Measurements from ENCODE around the gene PDE6D. TPM values are rescaled to one million over a fixed set of nuclear protein-coding genes. Genes with fewer than 3 reads are reported as not detected.
"Not testable (repeated sequence)": the region's sequence is repeated elsewhere in the genome, so short reads cannot be mapped to it uniquely, and the experiment has no call there.

PDE6D gene
- total RNA-seq, 1 donor from 2014 or later = 38.8 TPM

GRCh38 chr2:231764760-231765159 is 16.3 kb downstream of the PDE6D start:
- no peaks in the 10 kb centered on the region for H3K36me3 Mint-ChIP-seq (ENCODE audit: low read depth)

GRCh38 chr2:231764124-231764523 is 17.0 kb downstream of the PDE6D start:
- no peak for DNase-seq (ENCODE audit: low read depth, low spot score)
- Mint-ChIP-seq H3K9me3 (no peaks in the 10 kb centered on the region), H3K27me3 (ENCODE audit: low read depth) (no peaks in the 10 kb centered on the region), H3K4me3 (no peak overlapping the region), H3K27ac (ENCODE audit: unreplicated experiment) (no peak overlapping the region), H3K4me1 (peaks cover 31% of the 10 kb centered on the region), H3K36me3 (ENCODE audit: low read depth) (no peaks in the 10 kb centered on the region)
- no peak for TF ChIP-seq CTCF (conservative IDR thresholded peaks at IDR 0.05)

More at GRCh38 chr2:231764760-231765159, 16.3 kb downstream of the PDE6D start:
- Mint-ChIP-seq H3K4me3 (no peak overlapping the region), H3K27me3 (ENCODE audit: low read depth) (no peaks in the 10 kb centered on the region), H3K4me1 (peaks cover 31% of the 10 kb centered on the region), H3K9me3 (no peaks in the 10 kb centered on the region), H3K27ac (ENCODE audit: unreplicated experiment) (no peak overlapping the region)
- no peak for TF ChIP-seq CTCF (conservative IDR thresholded peaks at IDR 0.05)
- no peak for DNase-seq (ENCODE audit: low read depth, low spot score)

DNA sequence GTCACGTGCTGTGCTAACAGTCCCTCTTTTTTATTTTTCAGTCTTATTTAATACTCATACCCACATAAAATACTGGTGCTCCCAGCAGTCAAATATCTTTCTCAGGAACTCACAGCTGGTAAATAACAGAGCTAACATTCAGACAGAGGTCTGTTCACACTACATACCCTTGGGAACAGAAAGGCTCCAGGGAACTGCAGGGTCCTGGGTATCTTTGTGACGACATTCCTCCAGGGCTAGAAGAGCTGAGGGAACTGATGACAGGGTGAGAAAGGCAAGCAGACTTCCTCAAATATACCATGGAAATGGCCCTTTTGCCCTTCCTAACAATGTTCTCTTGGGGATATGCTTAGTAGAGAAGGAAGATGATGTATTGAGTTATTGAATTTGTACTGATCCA is 19.3 kb downstream of the PDE6D start:
- DNase-seq (ENCODE audit: low read depth, low spot score) = no peak
- Mint-ChIP-seq H3K27me3 (ENCODE audit: low read depth) (no peaks in the 10 kb centered on the region), H3K4me3 (no peak overlapping the region), H3K36me3 (ENCODE audit: low read depth) (no peaks in the 10 kb centered on the region), H3K27ac (ENCODE audit: unreplicated experiment) (no peak overlapping the region), H3K4me1 (peaks cover 31% of the 10 kb centered on the region), H3K9me3 (no peaks in the 10 kb centered on the region)
- no peak for TF ChIP-seq CTCF (conservative IDR thresholded peaks at IDR 0.05)

GRCh38 chr2:231752061-231752460 is 29.0 kb downstream of the PDE6D start:
- Mint-ChIP-seq H3K27ac (ENCODE audit: unreplicated experiment) (no peak overlapping the region), H3K27me3 (ENCODE audit: low read depth) (no peaks in the 10 kb centered on the region), H3K4me1 (peaks cover 9% of the 10 kb centered on the region), H3K9me3 (no peaks in the 10 kb centered on the region), H3K36me3 (ENCODE audit: low read depth) (no peaks in the 10 kb centered on the region), H3K4me3 (no peak overlapping the region)
- no peak for DNase-seq (ENCODE audit: low read depth, low spot score)
- no peak for TF ChIP-seq CTCF (conservative IDR thresholded peaks at IDR 0.05)

GRCh38 chr2:231751042-231751815 is 29.9 kb downstream of the PDE6D start:
- no peaks in the 10 kb centered on the region for H3K9me3 Mint-ChIP-seq
- H3K4me1 Mint-ChIP-seq = peaks cover 15% of the 10 kb centered on the region
- no peak overlapping the region for H3K27ac Mint-ChIP-seq (ENCODE audit: unreplicated experiment)
- no peak for TF ChIP-seq CTCF (conservative IDR thresholded peaks at IDR 0.05)
- no peak overlapping the region for H3K4me3 Mint-ChIP-seq
- no peaks in the 10 kb centered on the region for H3K36me3 Mint-ChIP-seq (ENCODE audit: low read depth)
- DNase-seq (ENCODE audit: low read depth, low spot score) = no peak
- H3K27me3 Mint-ChIP-seq (ENCODE audit: low read depth) = no peaks in the 10 kb centered on the region

- H3K27me3 Mint-ChIP-seq (ENCODE audit: low read depth); H3K27ac Mint-ChIP-seq (ENCODE audit: unreplicated experiment): not testable (repeated sequence)
- H3K4me1 Mint-ChIP-seq = peaks cover 29% of the 10 kb centered on the region
Observed at GRCh38 chr2:231749016-231749415, 32.1 kb downstream of the PDE6D start.

DNA sequence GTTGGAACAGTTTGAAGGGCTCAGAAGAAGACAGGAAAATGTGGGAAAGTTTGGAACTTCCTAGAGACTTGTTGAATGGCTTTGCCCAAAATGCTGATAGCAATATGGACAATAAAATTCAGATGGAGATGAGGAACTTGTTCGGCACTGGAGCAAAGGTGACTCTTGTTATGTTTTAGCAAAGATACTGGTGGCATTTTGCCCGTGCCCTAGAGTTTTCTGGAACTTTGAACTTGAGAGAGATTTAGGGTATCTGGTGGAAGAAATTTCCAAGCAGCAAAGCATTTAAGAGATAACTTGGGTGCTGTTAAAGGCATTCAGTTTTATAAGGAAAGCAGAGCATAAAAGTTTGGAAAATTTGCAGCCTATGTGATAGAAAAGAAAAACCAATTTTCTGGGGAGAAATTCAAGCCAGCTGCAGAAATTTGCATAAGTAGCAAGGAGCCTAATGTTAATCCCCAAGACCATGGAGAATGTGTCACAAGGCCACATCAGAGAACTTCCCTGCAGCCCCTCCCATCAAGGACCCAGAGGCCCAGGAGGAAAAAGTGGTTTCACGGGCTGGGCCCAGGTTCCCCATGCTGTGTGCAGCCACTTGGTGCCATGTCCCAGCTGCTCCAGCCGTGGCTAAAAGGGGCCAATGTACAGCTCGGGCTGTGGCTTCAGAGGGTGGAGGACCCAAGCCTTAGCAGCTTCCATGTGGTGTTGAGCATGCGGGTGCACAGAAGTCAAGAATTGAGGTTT is 32.8 kb downstream of the PDE6D start:
- H3K36me3 Mint-ChIP-seq (ENCODE audit: low read depth); H3K4me3 Mint-ChIP-seq; DNase-seq (ENCODE audit: low read depth, low spot score); H3K27me3 Mint-ChIP-seq (ENCODE audit: low read depth); H3K9me3 Mint-ChIP-seq; H3K27ac Mint-ChIP-seq (ENCODE audit: unreplicated experiment): not testable (repeated sequence)
- H3K4me1 Mint-ChIP-seq = peaks cover 31% of the 10 kb centered on the region

More at GRCh38 chr2:231749016-231749415, 32.1 kb downstream of the PDE6D start:
- not testable (repeated sequence) for DNase-seq (ENCODE audit: low read depth, low spot score); H3K36me3 Mint-ChIP-seq (ENCODE audit: low read depth); H3K9me3 Mint-ChIP-seq; H3K4me3 Mint-ChIP-seq

Measured in neural crest cell (in vitro differentiated cells).